ENCODE results near the gene TXK. TPM values are rescaled to one million over a fixed set of nuclear protein-coding genes. Genes with fewer than 3 reads are reported as not detected.
A peak's percentile ranks its signal among the peaks of the same experiment; 100 is the strongest.

TXK gene
- total RNA-seq, 2 donors from 2014 or later: 0.55 to 1.8 TPM

- intact Hi-C loops (cut with DNase I, micrococcal nuclease): no loop called here
- DNase-seq (no peak), ATAC-seq (no peak)
Measured at GRCh38 chr4:48035952-48036351, 98.1 kb downstream of the TXK start.

GRCh38 chr4:48033825-48034413 lies 100.1 kb downstream of the TXK start:
- intact Hi-C loops (cut with DNase I, micrococcal nuclease): no loop called here
- ATAC-seq (peak; percentile 60), DNase-seq (peak in 1 of 2 donors; percentile 64)

GRCh38 chr4:48033412-48033811 lies 100.6 kb downstream of the TXK start:
- DNase-seq (no peak), ATAC-seq (peak; percentile 39)
- intact Hi-C loops (cut with DNase I, micrococcal nuclease): no loop called here

GRCh38 chr4:48032721-48033120 lies 101.3 kb downstream of the TXK start:
- ATAC-seq (peak; percentile 32), DNase-seq (no peak)
- intact Hi-C loops (cut with DNase I, micrococcal nuclease): no loop called here

- ATAC-seq (peak; percentile 39), DNase-seq (no peak)
- intact Hi-C loops (cut with DNase I, micrococcal nuclease): no loop called here
Measured at GRCh38 chr4:48031802-48032525, 102.1 kb downstream of the TXK start.

- ATAC-seq (no peak), DNase-seq (no peak)
- intact Hi-C loops (cut with DNase I, micrococcal nuclease): no loop called here
Measured at GRCh38 chr4:48030470-48030869, 103.6 kb downstream of the TXK start.

- intact Hi-C loops (cut with DNase I, micrococcal nuclease): no loop called here
- DNase-seq (no peak), ATAC-seq (no peak)
Measured at GRCh38 chr4:48028696-48029095, 105.4 kb downstream of the TXK start.

- intact Hi-C loops (cut with DNase I, micrococcal nuclease): no loop called here
- DNase-seq (no peak), ATAC-seq (no peak)
Measured at GRCh38 chr4:48027653-48028052, 106.4 kb downstream of the TXK start.

- no peak for DNase-seq
- no peak for ATAC-seq
- intact Hi-C loops (cut with DNase I, micrococcal nuclease): no loop called here
Measured at GRCh38 chr4:48025005-48025404, 109.0 kb downstream of the TXK start.

GRCh38 chr4:48024522-48024921 lies 109.5 kb downstream of the TXK start:
- no peak for ATAC-seq

GRCh38 chr4:48022192-48022799 lies 111.8 kb downstream of the TXK start:
- intact Hi-C loops (cut with DNase I, micrococcal nuclease): no loop called here
- DNase-seq (no peak), ATAC-seq (peak; percentile 67)

More at GRCh38 chr4:48024522-48024921, 109.5 kb downstream of the TXK start:
- DNase-seq: no peak
- intact Hi-C loops (cut with DNase I, micrococcal nuclease): no loop called here

GRCh38 chr4:48021100-48021499 lies 113.0 kb downstream of the TXK start:
- intact Hi-C loops (cut with DNase I, micrococcal nuclease): no loop called here
- no peak for DNase-seq
- no peak for ATAC-seq

GRCh38 chr4:48018112-48018511 lies 115.9 kb downstream of the TXK start:
- intact Hi-C loops (cut with DNase I, micrococcal nuclease): no loop called here
- ATAC-seq (peak; percentile 22), DNase-seq (no peak)

- intact Hi-C loops (cut with DNase I, micrococcal nuclease): no loop called here
- DNase-seq: peak; percentile 62 to 79
- peak; percentile 64 for ATAC-seq
Measured at GRCh38 chr4:48017108-48017571, 116.9 kb downstream of the TXK start.

Other genes starting within 250 kb of the TXK start
- gene NFXL1, start 219.7 kb downstream of the TXK start, total RNA-seq: 10 to 100 TPM; 11.1 to 12.9 TPM
- 10 to 100 TPM in 1 of 2 donors, 1 to 10 TPM in 1; 4.0 to 11.5 TPM for gene CNGA1, start 117.6 kb downstream of the TXK start, total RNA-seq
- gene NIPAL1, start 117.5 kb downstream of the TXK start, total RNA-seq: 10 to 100 TPM; 43.5 to 53.6 TPM
- gene TEC, start 135.6 kb upstream of the TXK start, total RNA-seq: 1 to 10 TPM; 3.1 to 3.6 TPM
- 10 to 100 TPM; 90.1 to 94.4 TPM for gene SLAIN2, start 207.3 kb upstream of the TXK start, total RNA-seq

Data from left colon (tissue), 2 donors.